ENCODE data around the gene CACNA1A.

The CACNA1A gene

GRCh38 chr19:13356686-13357280 is 149.5 kb downstream of the CACNA1A start:
- no peak for DNase-seq

- DNase-seq: no peak
Measured at GRCh38 chr19:13356185-13356584, 150.1 kb downstream of the CACNA1A start.

DNA sequence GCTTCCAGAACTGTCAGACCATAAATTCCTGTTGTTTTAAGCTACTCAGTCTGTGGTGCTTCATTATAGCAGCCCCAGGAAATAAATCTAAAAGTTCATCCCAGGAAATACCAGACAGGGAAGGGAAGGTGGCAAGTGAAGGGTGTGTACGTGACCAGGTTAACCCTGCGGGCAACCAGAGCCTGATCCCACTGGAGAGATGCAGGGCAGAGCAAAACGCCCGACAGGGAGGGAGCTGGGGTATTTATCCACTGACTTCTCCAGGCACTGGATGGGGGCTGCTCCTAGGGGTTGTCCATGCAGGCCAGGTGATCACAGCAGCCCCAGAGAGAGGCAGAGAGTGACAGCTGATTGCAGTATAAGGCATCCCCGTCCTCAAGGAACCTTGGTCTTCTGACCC is 150.9 kb downstream of the CACNA1A start:
- DNase-seq: no peak

DNA sequence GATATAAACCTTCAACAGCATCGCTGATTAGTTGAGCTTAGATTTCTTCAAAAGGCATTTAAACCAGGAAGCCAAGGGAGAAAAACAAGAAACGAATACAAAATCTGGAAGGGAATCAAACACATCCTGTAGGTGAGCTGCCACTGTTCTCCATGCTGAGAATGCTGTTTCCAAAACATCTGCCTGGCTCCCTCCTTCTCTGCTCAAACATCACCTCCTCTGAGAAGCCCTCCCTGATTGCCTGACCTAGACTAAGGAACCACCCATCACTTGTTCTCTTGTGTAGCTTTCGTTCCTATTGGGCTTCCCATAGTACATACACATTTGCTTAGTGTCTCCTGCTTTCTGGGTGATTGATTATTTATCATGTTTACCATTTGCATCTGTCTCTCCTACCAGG is 152.7 kb downstream of the CACNA1A start:
- no peak for DNase-seq

DNA sequence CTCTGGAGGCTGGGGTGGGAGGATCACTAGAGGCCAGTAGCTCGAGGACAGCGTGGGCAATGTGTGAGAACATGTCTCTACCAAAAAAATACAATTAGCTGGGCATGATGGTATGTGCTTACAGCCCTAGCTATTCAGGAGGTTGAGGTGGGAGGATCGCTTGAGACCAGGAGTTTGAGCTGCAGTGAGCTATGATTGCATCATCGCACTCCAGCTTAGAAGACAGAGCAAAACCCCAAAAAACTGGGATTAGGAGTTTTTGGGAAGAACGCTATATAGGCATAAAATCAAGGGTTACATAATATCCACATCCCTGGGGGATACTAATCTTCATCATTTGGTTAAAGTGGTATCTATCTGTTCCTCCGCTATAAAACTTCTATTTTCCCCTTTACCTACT is 155.5 kb downstream of the CACNA1A start:
- no peak for DNase-seq

DNA sequence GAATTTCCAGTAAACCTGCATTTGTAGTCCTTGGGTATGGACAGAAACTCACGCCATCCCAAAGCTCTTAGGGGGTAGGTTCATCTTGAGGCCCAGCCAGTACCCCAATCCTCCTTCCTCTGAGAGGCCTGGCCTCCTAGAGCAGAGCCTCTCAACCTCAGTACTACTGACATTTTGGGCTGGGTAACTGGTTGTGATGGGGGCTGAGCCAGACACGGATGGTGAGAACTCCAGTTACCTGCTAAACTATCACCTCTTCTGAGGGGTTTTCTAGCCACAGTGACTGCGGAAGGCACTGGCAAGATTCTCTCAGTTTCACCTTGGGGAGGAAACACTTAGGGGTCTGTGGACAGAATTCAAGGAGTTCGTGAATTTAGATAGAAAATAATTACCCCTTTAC is 156.2 kb downstream of the CACNA1A start:
- no peak for DNase-seq

DNA sequence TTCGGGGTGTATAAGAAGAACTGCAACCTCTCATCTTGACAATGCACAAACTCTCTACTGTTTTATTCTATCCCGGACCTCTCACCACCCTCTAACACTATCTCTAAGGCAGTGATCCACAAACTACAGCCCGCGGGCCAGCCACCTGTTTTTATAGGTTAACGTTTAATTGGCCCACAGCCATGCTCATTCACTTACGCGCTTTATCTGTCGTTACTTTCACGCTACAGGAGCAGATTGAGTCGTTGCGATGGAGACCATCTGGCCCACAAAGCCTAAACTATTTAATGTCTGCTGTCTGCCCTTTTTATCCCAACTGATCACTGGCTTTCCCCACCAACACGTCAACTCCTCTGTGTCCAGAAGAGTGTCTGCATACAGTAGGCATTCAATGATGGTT is 158.9 kb downstream of the CACNA1A start:
- no peak for DNase-seq

- DNase-seq: no peak
Measured at GRCh38 chr19:13343514-13343913, 162.8 kb downstream of the CACNA1A start.

DNA sequence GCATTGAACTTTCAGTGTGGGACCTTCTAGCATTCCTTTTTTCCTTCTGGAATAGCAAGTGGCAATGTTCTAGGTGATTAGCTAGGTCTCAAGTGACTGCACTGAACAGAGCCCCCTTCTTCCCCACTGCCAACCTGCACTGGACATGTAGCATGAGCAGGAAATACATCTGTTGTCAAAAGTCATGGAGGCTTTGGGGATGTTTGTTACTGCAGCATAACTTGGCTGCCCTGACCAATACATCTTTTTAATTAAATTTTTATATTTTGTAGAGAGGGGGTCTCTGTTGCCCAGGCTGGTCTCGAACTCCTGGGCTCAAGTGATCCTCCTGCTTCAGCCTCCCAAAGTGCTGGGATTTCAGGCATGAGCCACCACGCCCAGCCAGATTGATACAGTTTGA is 163.6 kb downstream of the CACNA1A start:
- no peak for DNase-seq

- DNase-seq: no peak
Measured at GRCh38 chr19:13339869-13340268, 166.4 kb downstream of the CACNA1A start.

GRCh38 chr19:13337181-13337580 is 169.1 kb downstream of the CACNA1A start:
- DNase-seq: no peak

- DNase-seq: no peak
Measured at GRCh38 chr19:13334801-13335481, 171.3 kb downstream of the CACNA1A start.

GRCh38 chr19:13330285-13330684 is 176.0 kb downstream of the CACNA1A start:
- no peak for DNase-seq

GRCh38 chr19:13329766-13330165 is 176.5 kb downstream of the CACNA1A start:
- no peak for DNase-seq

DNA sequence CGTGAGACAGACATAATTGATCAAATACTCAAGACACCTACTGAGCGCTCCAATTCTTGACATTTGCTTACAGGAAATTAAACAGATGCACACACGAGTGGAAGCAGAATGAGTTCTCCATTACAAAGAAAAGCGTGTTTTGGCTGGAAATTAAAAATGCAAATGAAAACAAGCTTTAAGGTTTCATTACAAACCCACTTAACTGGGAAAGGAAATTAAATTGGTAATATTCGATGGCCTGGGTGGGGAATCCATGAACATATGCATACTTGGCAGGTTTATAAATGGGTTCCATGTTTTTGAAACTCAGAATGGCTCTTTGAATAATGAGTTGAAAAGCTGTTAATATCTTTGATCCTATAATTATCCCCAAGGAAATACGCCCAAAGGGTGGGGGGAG is 178.0 kb downstream of the CACNA1A start:
- no peak for DNase-seq

DNA sequence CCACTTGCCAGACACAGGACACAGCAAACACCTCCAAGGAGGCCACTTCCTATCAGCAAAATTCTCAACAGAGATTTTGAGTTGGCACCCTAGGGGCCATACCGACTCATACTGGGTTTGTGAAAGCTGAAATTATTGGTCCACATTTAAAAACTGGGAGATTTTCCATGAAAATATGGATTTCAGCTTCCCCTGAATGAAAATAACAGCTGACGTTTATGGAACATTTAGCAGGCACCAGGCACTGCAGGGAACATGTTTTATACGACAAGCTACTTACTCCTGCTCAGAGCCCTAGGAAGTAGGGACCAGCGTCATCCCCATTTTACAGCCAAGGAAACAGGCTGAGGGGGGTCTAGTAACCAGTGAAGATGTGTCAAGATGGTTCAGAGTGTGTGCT is 186.8 kb downstream of the CACNA1A start:
- no peak for DNase-seq

DNA sequence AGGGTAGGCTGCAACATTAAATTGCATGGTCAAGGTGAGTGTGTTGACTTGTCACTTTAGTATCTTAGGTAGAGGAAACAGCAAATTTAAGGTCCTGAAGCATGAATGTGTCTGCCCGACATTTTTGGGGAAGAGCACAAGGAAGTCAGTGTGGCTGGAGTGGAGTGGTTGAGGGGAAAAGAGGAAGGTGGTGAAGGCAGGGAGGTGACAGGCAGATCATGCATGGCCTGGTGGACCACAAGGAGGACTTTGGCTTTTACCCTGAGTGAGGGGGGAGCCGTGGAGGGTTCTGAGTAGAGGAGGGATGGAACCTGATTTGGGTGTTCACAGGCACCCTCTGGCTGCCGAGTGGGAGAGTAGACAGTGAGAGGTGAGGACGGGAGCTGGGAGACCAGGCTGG is 188.1 kb downstream of the CACNA1A start:
- no peak for DNase-seq

DNA sequence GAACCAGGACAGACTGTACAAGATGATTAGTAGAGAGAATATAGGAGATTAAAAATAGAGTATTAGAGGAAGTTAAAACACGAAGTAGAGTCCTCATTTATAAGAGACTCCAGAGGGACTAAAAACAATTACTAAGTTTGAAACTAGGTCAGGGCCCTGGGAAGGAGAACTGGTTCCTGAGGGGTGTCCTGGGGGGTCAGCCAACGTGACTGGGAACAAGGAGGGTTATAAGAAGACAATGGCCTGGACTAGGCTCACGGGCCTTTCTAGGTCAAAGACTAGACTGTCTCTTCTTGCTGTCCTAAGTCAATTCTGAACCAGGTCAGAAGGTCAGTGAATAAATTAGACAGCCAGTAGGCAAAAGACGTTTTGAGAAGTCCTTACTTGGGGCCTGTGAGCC is 190.8 kb downstream of the CACNA1A start:
- DNase-seq: no peak

DNA sequence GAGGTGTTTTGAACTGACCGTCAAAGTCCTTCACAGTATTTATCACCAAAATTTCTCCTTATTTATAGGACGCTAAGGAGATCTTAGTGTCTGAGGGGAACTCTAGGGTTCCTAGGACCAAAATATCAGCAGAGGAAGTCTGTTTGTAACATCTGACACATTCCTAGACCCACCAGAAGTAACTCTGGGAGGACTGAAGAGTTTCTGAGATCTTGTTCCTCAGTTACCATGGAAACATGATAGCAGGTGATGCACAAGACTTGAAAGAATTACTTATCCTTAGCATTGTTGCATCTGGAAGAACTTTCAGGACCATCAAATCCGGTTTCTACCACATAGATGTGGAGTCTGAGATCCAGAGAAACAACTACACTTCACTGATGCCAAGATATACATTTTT is 191.5 kb downstream of the CACNA1A start:
- no peak for DNase-seq

DNA sequence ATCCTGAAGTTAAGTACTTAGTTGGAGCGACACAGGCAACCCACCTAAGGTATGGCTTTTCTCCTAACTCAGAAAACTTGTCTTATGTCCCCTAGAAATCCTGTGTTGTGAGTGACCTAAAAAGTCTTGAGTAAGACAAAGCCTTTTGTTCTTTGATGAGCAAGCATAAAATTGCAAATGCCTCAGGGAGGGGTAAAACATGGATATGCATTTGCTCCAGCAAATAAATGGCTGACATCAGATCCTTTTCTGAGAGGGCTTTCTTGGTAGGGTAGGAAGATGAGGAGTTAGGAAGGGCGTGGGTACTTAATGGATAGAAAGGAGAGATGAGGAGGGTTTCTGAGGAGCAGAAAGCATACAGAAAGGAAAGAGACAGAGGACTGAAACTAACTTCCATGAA is 192.4 kb downstream of the CACNA1A start:
- DNase-seq: no peak

DNA sequence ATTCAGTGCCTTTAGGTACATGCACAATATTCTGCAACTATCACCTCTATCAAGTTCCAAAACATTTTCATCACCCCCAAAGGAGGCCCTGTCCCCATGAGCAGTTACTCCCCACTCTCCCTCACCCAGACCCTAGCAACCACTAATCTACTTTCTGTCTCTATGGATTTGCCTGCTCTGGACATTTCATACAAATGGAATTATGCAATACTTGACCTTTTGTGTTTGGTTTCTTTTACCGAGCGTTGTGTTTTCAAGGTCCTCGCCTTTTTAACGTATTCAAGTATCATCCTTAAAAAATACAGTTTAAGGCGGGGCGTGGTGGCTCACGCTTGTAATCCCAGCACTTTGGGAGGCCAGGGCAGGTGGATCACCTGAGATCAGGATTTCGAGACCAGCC is 196.4 kb downstream of the CACNA1A start:
- DNase-seq: no peak

- no peak for DNase-seq
Measured at GRCh38 chr19:13303381-13304129, 202.7 kb downstream of the CACNA1A start.

DNA sequence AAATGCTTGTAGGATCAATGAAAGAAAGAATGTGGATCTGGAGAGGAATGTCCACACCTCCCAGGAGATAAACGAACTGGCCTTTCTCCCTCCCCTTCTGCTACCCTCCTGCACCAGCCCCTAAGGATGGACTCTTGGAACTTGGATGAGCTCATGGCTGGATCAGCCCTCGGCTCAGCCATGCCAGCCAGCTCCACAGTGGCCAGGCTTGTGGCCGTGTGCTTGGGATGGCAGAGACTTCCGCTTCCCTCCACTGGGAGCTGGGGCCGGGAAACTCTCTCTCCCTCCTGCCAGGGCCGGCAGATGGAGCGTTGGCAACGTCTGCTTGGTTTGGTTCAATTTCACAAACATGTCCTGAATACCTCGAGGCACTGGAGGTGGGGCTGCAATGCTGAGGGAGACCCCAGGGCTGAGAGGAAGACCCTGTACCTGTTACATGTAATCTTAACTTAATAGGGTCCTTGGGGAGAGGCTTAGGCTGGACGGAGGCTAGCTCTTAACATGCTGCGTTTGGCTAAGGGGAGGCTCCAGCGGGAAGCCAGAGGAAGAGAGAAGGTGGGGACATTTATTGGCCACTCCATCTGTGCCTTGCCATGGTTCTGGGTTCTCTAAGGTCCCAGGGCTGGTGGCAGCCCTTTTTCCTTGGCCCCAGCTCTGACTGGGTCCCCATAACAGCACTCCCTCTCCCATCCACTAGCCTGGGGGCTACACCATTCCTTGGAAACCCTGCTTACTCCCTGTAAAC is 203.6 kb downstream of the CACNA1A start:
- no peak for DNase-seq

Data from NCI-H1436 treated with DMSO at 0.1 percent for 48 hours (cell line).